Sigmoid colon (tissue), 7 donors: ENCODE results near the gene TENM4. TPM values are rescaled to one million over a fixed set of nuclear protein-coding genes. Genes with fewer than 3 reads are reported as not detected.

Experiments used
- DNase-seq: peaks from one replicate; pipeline ENCODE4 v3.0.0-alpha.2; 2019
- H3K27ac ChIP-seq, 4 donors: fragments of 200-600 bp; sonication (generic); one replicate each; pipeline ENCODE4 v1.5.1; 2016 to 2019; ENCODE audit warnings: mild to moderate bottlenecking in 1 of 4
- H3K27me3 ChIP-seq, 3 donors: fragments of 200-600 bp; sonication (generic); one replicate each; pipeline ENCODE4 v1.5.1; 2019; ENCODE audit warnings: mild to moderate bottlenecking in 1 of 3
- H3K36me3 ChIP-seq, 4 donors: fragments of 200-600 bp; sonication (generic); one replicate each; pipeline ENCODE4 v1.5.1; 2016 to 2019
- H3K4me1 ChIP-seq, 4 donors: fragments of 200-600 bp; sonication (generic); one replicate each; pipeline ENCODE4 v1.5.1; 2017 to 2019
- H3K4me3 ChIP-seq, 4 donors: fragments of 200-600 bp; sonication (generic); one replicate each; pipeline ENCODE4 v1.5.1; 2017 to 2019; ENCODE audit warnings: mild to moderate bottlenecking in 2 of 4, moderate library complexity in 1 of 4
- H3K9me3 ChIP-seq, 4 donors: fragments of 200-600 bp in 3 of 4; sonication (generic) in 3 of 4; one replicate each; pipeline versions ENCODE4 v1.5.1 to v1.6.1; 2013 to 2019
- CTCF ChIP-seq, 4 experiments: fragments of 450-650 bp in 3 of 4; fragments of 200-600 bp in 1 of 4; IDR thresholded peaks; one replicate each; pipeline ENCODE4 v1.5.1; 2016 to 2019; ENCODE audit warnings: antibody characterized with exemption in 4 of 4, mild to moderate bottlenecking in 3 of 4, moderate library complexity in 2 of 4
- EP300 ChIP-seq, 4 donors: sonication (generic); formaldehyde crosslinking; IDR thresholded peaks; one replicate each; pipeline ENCODE4 v1.6.1; 2017; ENCODE audit warnings: antibody characterized with exemption in 4 of 4
- POLR2A ChIP-seq, 2 donors: fragments of 450-650 bp; IDR thresholded peaks; one replicate each; pipeline ENCODE4 v1.6.1; 2016; ENCODE audit warnings: antibody characterized with exemption in 2 of 2, mild to moderate bottlenecking in 2 of 2, moderate library complexity in 2 of 2
- POLR2AphosphoS5 ChIP-seq, 4 donors: sonication (generic); formaldehyde crosslinking; IDR thresholded peaks; one replicate each; pipeline ENCODE4 v1.6.1; 2017; ENCODE audit warnings: antibody characterized with exemption in 4 of 4
- whole genome bisulfite sequencing, 2 donors: extraction: QIAGEN DNeasy Blood & Tissue Kit; methylation state at CpG; one replicate each; pipeline ENCODE4 v1.1.7; 2013; 5-methylcytosine and 5-hydroxymethylcytosine counted together
- intact Hi-C: fragments of 100-400 bp; cut with DNase I; formaldehyde crosslinking; loops from one replicate; pipeline ENCODE4 v1.15.1; 2023
- polyA plus RNA-seq, 3 donors: library from polyadenylated mRNA; stranded (reverse); fragments of 200-250 nt; gene quantifications; one replicate each; pipeline ENCODE4 v1.2.3, GENCODE V29; 2013
- total RNA-seq, 4 donors: library from RNA; depleted of rRNA; stranded (reverse); fragments of >200 nt; gene quantifications; one replicate each; pipeline ENCODE4 v1.1.0, GENCODE V29; 2016
- donor health status: healthy with polysubstance abuse.
- donor health status: Bipolar disorder and iron deficiency.
- donor health status: healthy.

The TENM4 gene
- total and polyA plus RNA-seq, 7 donors: 0.23 to 14.6 (median 1.9) TPM; not detected in 1

DNA sequence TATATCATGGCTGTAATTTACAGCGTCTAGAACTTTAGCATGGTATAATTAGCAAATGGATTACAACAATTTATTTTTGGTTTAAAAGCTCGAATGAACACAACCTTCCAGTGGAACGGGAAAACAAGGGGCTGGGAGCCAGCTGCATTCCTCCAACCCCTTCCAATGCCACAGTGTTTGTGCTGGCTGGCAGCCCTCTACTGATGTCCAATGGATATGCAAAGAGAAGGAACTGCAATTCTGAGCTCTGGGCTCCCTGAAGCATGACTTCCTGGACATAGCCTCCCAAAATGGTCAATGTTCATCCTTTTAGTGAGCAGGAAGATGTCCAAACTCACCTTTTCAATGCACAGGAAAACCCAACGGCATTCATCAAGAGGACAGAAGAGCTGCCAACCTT, 288.3 kb downstream of the TENM4 start:
- Histone ChIP-seq H3K27ac (no peak overlapping the region), H3K4me3 (no peak overlapping the region), H3K27me3 (no peaks in the 10 kb centered on the region), H3K4me1 (no peaks in the 10 kb centered on the region), H3K36me3 (no peaks in the 10 kb centered on the region), H3K9me3 (no peaks in the 10 kb centered on the region)
- intact Hi-C loops: no loop called here
- TF ChIP-seq EP300 (IDR thresholded peaks at IDR 0.05) (no peak), CTCF (IDR thresholded peaks at IDR 0.05) (no peak), POLR2AphosphoS5 (IDR thresholded peaks at IDR 0.05) (no peak), POLR2A (IDR thresholded peaks at IDR 0.05) (no peak)
- DNase-seq: no peak
- WGBS, 2 donors: 78% methylated on average over 4 of the region's 4 CpGs

DNA sequence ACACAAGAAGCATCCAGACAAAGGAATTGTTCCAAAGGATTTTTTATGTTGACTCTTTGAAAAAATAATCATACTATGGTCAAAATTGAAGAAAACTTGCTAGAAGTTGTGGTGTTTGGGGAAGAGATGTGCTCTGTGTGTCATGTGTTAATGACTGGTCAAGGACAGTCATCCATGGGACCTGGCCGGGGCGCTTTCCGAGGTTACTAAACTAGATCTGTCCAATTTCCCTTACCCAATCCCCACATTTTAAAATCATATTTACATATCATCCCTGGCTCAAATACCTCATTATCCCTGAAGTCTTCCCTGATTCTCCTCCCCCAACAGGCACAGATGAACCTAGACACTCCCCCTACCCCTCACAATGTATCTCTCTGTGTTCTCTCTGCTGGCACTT, 289.4 kb downstream of the TENM4 start:
- no peak overlapping the region for H3K27ac ChIP-seq
- no peak for DNase-seq
- no peak overlapping the region for H3K4me3 ChIP-seq
- H3K36me3 ChIP-seq: no peaks in the 10 kb centered on the region
- H3K9me3 ChIP-seq: no peaks in the 10 kb centered on the region
- H3K4me1 ChIP-seq: no peaks in the 10 kb centered on the region
- no peaks in the 10 kb centered on the region for H3K27me3 ChIP-seq
- 94 to 98% methylated on average over 3 of the region's 3 CpGs for WGBS, 2 donors
- TF ChIP-seq POLR2A (IDR thresholded peaks at IDR 0.05) (no peak), POLR2AphosphoS5 (IDR thresholded peaks at IDR 0.05) (no peak), EP300 (IDR thresholded peaks at IDR 0.05) (no peak), CTCF (IDR thresholded peaks at IDR 0.05) (no peak)
- intact Hi-C loops: no loop called here

DNA sequence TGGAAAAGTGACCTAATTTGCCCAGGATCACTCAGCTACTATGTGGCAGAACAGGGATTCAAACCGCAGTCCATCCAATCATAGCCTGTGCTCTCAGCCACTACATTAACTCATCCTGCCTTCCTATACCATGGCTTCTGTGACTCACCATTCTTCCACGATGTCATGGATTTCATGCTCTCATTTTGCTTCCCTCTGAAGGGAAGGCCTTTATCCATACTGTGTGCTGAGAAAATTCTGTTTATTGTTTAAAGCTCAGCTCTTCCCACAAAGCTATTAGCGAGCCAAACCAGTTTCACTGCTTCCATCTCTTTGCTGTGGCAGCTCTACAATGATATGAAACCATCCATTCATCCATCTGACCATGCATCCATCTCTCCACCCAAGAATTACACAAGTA, 289.9 kb downstream of the TENM4 start:
- intact Hi-C loops: no loop called here
- no peak for DNase-seq
- 56 to 58% methylated on average over 3 of the region's 3 CpGs for WGBS, 2 donors
- Histone ChIP-seq H3K27ac (no peak overlapping the region), H3K4me3 (no peak overlapping the region), H3K27me3 (no peaks in the 10 kb centered on the region), H3K36me3 (no peaks in the 10 kb centered on the region), H3K4me1 (no peaks in the 10 kb centered on the region), H3K9me3 (no peaks in the 10 kb centered on the region)
- TF ChIP-seq CTCF (IDR thresholded peaks at IDR 0.05) (no peak), POLR2AphosphoS5 (IDR thresholded peaks at IDR 0.05) (no peak), EP300 (IDR thresholded peaks at IDR 0.05) (no peak), POLR2A (IDR thresholded peaks at IDR 0.05) (no peak)

DNA sequence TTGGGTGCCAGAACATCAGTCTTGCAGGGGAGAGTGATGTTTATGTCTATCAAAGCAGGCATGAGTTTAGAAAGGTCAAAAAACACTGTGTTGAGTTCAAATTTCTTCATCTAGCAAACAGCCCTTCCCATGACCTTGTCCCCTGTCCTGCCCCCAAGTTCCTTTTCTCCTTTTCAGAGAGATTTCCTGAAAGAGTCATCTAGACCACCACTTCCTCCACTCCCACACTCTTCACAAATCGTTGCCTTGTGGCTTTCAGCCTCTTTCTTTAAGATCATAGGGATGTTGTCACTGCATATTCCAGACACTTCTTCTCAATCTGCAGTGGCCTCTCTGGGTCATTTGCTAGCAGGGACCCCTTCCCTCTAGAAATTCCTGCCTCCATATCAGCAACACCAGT, 290.5 kb downstream of the TENM4 start:
- intact Hi-C loops: no loop called here
- WGBS, 2 donors: 25 to 35% methylated on average over 1 of the region's 1 CpG
- no peak for DNase-seq
- no peaks in the 10 kb centered on the region for H3K36me3 ChIP-seq
- H3K4me1 ChIP-seq: no peaks in the 10 kb centered on the region
- H3K9me3 ChIP-seq: no peaks in the 10 kb centered on the region
- H3K4me3 ChIP-seq: no peak overlapping the region
- no peaks in the 10 kb centered on the region for H3K27me3 ChIP-seq
- TF ChIP-seq EP300 (IDR thresholded peaks at IDR 0.05) (no peak), POLR2AphosphoS5 (IDR thresholded peaks at IDR 0.05) (no peak), CTCF (IDR thresholded peaks at IDR 0.05) (no peak), POLR2A (IDR thresholded peaks at IDR 0.05) (no peak)
- no peak overlapping the region for H3K27ac ChIP-seq

DNA sequence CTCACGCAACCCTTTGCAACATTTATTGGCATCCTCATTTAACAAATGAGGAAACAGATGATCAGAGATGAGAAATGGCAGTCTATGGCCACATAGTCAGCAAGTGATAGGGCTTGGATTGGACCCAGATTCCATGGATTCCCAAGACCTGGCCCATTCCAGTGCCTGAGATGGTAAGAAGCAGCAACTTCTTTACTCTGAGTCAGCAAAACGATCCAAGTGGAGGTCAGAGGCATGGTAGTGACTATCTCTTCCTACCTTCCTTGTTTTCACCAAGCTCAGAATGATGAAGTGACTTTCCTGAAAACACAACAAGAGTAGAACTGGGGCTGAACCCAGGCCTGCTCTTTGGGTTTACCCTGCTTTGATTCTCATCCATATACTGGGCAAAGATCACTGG, 293.1 kb downstream of the TENM4 start:
- Histone ChIP-seq H3K4me3 (no peak overlapping the region), H3K9me3 (peaks cover 0 to 1% (median 0%) of the 10 kb centered on the region in 4 donors), H3K36me3 (no peaks in the 10 kb centered on the region), H3K27ac (no peak overlapping the region), H3K4me1 (no peaks in the 10 kb centered on the region), H3K27me3 (no peaks in the 10 kb centered on the region)
- TF ChIP-seq CTCF (IDR thresholded peaks at IDR 0.05) (no peak), EP300 (IDR thresholded peaks at IDR 0.05) (no peak), POLR2A (IDR thresholded peaks at IDR 0.05) (no peak), POLR2AphosphoS5 (IDR thresholded peaks at IDR 0.05) (no peak)
- intact Hi-C loops: no loop called here
- no peak for DNase-seq
- 59 to 90% methylated on average over 2 of the region's 2 CpGs for WGBS, 2 donors
